GM19395 (cell line): Measurements from ENCODE around the gene TBXT.

Source experiments
- ATAC-seq: cut with Tn5 transposase; IDR thresholded peaks from one replicate; pipeline ENCODE4 v1.9.1; 2021; ENCODE audit warnings: mild to moderate bottlenecking, moderate library complexity; ENCODE audit not compliant: unreplicated experiment

TBXT gene

DNA sequence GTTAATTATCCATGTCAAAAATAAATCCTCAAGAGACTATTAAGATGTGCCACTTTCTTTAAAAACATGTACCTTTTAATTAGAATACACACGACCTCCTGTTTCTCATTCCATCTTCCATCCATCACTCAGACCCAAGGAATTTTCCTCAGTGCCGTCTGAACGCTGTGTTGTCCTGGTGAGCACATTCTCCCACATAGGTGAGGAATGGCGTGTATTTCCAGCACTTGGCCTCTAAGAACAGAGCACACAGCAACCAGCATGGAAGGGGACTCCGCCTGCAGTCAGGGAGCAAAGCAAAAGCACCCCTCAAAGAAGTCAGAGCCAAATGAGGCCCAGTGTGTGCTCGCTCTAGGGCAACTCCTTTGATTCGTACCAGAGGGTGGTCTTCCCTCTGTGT lies 45.9 kb downstream of the TBXT start:
- no peak for ATAC-seq

DNA sequence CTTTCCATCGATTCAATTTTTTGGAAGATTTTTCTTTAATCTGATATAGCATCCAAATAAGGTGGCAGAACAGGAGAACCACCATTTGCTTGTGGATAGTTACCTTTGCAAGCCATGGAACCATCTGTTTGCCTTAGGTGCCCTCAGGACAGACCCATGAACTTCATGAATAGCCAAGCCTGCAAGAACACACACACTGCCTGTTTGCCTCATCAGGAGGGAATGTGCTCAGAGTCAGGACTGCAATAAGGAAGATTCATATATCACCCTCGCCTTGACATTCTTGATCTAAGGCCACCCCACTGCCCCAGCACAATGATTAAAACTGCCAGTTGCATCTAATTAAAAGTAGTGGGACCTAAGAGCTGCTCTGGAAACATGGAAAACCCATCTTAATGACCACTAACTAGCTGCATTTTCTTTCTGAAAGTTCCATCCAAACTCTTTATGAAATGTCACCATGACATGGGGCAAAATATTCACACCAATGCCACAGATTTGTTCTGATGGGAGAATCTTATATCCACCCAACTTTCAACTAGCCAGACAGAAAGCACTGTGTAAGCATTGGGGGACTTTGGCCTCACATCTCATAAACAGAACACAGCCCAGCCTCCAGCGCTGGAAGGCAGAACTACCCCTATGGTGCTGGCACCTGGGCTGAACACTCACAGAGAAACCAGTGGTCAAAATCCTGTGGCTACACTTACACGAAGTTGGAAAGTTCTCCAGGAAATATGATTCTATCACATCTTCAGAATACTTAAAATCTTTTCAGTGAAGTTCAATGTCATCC lies 48.3 kb downstream of the TBXT start:
- ATAC-seq: no peak

DNA sequence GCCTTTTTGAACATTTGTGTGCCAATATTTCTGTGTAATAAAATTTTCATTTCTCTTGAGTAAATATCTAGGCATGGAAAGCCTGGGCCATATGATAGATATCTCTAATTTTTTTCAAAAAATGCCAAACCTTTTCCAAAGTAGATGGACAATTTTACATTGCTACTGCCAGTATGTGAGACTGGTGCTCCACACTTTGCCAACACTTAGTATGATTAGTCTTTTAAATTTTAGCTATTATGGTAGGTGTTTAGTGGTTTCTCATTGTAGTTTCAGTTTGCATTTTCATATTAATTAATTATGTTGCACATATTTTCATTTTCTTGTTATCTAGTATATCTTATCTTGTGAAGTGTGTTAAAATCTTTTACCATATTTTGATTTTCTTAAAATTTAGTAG lies 52.0 kb downstream of the TBXT start:
- ATAC-seq: no peak

DNA sequence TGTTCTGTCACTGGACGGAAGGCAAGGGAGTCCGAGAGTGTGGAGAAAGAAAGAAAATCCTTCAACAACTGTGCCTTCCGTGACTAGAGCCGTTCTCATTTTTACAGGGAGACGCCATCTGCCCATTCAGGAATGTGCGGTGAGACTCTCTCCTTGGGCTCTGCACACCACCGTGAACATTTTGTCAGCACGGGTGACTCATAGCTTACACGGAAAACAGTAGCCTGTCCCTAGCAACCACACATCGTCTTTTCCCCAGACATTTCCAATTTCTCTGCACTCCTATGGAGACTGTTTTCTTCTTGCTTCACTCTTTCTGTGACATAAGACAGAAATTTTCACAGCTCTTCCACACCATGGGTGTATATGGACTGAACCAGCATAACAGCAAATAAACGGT lies 55.1 kb downstream of the TBXT start:
- ATAC-seq: no peak

DNA sequence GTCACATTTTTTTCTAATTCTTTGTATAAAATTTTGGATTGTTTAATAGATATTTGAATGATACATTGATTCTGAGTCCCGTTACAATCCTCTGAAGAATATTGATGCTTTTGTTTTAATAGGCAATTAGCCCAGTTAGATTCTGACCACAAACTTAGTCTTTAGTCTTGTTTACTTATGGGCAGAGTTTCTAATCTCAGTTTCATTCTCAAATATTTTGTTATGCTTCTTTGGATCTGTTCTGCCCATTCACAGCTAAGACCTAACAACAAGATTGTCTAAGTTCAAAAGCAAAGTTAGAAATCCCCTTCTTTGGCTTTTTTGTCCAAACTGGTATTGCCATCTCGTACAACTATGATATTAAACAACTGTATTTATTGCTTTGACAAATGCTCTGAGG lies 58.0 kb downstream of the TBXT start:
- ATAC-seq: no peak
